Pons (tissue), 1 donor: Measurements from ENCODE around the gene KDELR3.

Experiments
- DNase-seq: peaks from one replicate; pipeline ENCODE4 v3.0.0-alpha.2; 2016; ENCODE audit warnings: low spot score

Gene KDELR3

GRCh38 chr22:38467904-38468442, at the start of gene KDELR3:
Gene KDELR3 (plus strand): TSS chr22:38468096. CDS start chr22:38468234, 138 bp downstream.
- DNase-seq = no peak

DNA sequence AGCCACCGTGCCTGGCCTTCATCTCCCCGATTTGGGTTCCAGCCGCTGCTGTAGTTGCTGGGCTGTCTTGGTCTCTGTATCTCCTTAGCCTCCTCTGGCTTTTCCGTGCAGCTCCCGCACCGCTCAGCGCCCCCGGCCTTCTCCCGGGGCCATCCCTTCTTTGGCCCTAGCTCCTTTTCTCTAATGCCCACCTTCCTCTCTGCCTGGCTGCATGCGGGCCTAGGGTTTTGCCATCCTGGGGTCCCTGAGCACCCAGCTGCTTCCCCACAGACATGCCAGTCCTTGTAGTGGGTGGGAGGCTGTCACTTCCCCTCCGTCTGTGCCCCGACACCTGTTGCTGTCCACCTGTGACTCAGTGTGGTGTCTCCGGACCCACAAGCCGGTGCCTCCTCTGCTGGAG, 49.3 kb upstream of the KDELR3 start:
- DNase-seq = no peak

DNA sequence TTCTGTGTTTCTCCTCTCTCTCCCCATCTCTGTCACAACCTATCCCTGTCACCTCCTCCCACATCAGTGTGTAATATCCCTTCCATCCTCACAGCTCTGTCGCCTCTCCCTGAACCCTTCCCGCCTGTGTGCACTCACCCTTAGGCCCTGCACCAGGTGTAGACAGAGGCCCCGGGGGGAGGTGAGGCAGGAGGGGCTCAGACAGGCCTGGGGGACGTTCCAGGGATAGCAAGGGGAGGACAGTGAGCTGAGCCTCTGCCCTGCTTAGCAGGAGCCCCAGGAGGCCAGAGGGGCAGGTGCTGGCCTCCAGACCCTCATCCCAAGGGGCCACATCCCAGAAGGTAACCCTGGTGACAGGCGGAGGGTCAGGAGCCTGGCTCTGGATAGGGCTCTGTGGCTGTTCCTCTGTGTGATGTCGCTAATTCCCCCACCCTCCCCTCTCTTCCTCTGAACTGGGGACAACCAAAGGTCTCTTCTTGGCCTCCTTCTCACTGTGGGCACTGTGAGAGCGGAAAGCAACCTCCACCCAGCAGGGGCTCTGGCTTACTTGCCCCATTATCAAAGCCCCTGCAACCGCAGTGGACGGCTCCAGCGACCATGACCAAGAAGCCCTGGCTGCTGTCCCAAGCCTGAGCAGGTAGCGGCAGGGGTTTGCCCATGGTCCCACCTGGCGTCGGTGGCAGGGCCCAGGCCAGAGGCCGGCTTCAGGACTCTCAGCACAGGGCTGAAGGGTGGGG, 48.6 kb upstream of the KDELR3 start:
- no peak for DNase-seq

DNA sequence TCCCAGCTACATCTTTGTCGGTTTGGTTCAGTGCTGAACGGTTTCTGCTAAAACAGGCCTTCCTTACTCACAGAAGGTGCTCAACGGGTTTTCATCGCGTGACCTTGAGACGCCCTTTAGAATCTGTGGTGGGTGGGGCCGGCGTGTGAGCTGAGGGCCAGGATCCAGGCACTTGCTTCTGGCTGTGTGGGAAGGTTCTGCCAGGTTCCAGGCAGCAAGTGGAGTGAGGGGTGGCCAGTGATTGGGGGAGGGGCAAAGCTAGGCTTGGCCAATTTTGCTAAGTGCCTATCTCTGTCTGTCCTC, 48.1 kb upstream of the KDELR3 start:
- DNase-seq = no peak

DNA sequence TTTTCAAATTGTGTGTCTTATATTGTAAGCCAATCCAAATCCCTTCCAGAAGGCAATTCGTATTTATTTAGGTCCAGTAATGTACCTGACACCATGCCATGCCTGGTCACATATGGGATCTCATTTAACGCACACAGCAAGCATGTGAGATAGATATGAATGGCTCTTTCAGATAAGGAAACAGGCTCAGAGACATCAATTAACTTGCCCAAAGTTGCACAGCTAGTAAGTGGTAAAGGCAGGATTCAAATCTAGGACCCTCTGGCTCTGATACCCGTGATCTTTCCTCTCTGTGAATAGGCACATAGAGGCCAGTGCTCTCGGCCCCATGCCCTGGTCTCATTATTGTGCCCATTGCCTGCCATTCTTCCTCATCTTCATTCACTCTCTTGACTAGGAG, 47.2 kb upstream of the KDELR3 start:
- DNase-seq = no peak

GRCh38 chr22:38422611-38423511, 45.0 kb upstream of the KDELR3 start:
- DNase-seq = no peak

- no peak for DNase-seq
These were observed 44.1 kb upstream of the KDELR3 start for GRCh38 chr22:38423512-38424503.

GRCh38 chr22:38424525-38425080, 43.3 kb upstream of the KDELR3 start:
- no peak for DNase-seq

DNA sequence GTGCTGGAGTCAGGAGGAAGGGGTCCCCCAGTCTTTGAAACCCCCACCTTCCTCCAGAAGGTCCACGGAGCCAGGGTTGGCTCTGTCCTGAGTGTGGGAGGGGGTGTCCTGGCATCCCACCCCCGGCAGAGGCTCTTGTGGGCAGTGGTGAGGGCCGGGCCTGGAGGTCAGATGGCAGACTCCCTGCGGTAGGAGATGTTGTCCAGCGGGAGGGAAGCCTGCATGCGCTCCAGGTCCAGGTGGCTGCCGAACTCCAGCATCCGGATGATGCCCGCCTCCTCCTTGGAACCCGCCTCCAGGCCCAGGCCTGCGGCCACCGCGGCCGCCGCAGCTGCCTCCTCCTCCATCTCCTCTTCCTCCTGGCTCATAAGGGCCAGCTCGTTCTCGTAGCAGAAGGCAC, 41.3 kb upstream of the KDELR3 start:
- DNase-seq = no peak

GRCh38 chr22:38427465-38427864, 40.4 kb upstream of the KDELR3 start:
- no peak for DNase-seq

- no peak for DNase-seq
These were observed 40.0 kb upstream of the KDELR3 start for GRCh38 chr22:38427940-38428339.

- DNase-seq = no peak
These were observed 39.2 kb upstream of the KDELR3 start for GRCh38 chr22:38428714-38429113.

GRCh38 chr22:38429499-38430068, 38.3 kb upstream of the KDELR3 start:
- DNase-seq = no peak

- DNase-seq = no peak
These were observed 36.5 kb upstream of the KDELR3 start for GRCh38 chr22:38431266-38432010.

DNA sequence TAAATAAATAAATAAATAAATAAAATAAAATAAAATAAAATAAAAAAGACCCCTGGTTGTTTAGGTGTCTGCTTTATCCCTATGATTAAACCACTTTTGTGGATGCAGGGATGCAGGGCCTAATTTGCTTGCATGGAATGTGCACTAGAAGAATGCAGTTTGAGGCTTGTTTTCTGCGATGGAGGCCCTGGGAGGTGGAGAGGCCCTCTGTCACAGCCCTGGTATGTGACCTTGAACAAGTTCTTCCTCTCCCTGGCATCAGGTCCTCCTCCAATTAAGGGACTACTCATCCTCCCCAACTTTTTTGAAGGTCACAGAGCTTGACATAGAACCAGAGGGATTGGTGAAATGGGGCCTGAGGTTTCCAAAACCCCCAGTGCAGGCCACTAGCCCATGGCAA, 35.6 kb upstream of the KDELR3 start:
- no peak for DNase-seq

GRCh38 chr22:38433871-38434270, 34.0 kb upstream of the KDELR3 start:
- no peak for DNase-seq

GRCh38 chr22:38435010-38435409, 32.9 kb upstream of the KDELR3 start:
- no peak for DNase-seq

DNA sequence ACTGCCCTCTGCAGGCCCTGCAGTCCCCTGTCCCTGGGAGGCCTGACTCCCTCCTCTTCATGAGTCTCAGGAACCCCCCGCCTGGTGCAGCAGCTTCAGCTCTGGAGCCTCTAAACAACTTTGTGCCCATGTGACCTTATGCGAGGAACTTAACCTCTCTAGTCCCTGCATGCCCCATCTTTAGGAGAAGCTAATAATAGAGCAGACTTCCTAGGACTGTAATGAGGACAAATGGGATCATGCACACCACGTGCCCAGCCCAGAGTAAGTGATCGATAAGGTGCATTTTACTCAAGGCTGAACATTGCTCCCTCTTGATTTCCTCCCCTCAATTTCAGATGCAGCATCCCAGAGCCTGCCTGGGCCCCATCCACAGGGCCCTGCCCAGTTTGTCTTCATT, 31.9 kb upstream of the KDELR3 start:
- no peak for DNase-seq

GRCh38 chr22:38436629-38437395, 31.1 kb upstream of the KDELR3 start:
- no peak for DNase-seq

- DNase-seq = no peak
These were observed 30.5 kb upstream of the KDELR3 start for GRCh38 chr22:38437416-38437815.
